Measurements from ENCODE around the gene SUSD5. TPM values are rescaled to one million over a fixed set of nuclear protein-coding genes. Genes with fewer than 3 reads are reported as not detected.
"Not testable (repeated sequence)": the region's sequence is repeated elsewhere in the genome, so short reads cannot be mapped to it uniquely, and the experiment has no call there.

Gene SUSD5
- total RNA-seq, 1 donor from 2014 or later = 0.33 TPM

DNA sequence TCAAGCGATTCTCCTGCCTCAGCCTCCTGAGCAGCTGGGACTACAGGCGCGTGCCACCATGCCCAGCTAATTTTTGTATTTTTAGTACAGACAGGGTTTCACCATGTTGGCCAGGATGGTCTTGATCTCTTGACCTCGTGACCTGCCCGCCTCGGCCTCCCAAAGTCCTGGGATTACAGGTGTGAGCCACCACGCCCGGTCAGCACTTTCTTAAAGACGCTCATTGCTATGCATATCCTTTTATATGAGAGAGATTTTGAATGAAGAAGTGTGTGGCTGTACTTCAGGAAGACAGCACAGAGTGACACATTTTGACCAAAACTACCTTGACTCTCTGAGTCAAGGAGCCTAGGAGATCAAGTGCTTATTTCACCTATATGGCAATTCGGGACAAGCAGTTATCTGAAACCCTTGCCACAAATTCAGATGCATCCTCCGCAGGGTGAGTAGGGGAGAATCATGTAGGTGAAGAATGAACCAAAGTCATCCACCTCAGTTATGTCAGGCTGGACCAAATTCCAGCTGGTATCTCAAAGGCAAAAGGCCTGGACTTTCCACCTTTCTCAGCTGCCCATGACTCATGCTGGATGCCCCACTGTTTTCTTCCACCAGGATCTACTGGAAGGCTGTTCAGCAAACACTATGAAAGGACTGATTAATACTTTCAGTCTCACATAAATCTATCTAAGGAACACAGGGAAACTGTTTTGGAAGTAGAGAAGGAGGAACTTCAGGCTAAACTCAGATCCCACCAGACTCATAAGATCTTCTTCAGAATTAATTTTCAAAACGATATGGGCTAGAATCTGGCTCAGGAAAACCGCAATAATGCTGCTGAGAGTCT lies 31.9 kb downstream of the SUSD5 start:
- DNase-seq = no peak
- Mint-ChIP-seq H3K4me1 (no peaks in the 10 kb centered on the region), H3K27ac (no peak overlapping the region), H3K9me3 (peaks cover 14% of the 10 kb centered on the region), H3K4me3 (no peak overlapping the region), H3K36me3 (ENCODE audit: low read depth) (no peaks in the 10 kb centered on the region), H3K27me3 (peaks cover 12% of the 10 kb centered on the region)
- TF ChIP-seq, protein P1, sequence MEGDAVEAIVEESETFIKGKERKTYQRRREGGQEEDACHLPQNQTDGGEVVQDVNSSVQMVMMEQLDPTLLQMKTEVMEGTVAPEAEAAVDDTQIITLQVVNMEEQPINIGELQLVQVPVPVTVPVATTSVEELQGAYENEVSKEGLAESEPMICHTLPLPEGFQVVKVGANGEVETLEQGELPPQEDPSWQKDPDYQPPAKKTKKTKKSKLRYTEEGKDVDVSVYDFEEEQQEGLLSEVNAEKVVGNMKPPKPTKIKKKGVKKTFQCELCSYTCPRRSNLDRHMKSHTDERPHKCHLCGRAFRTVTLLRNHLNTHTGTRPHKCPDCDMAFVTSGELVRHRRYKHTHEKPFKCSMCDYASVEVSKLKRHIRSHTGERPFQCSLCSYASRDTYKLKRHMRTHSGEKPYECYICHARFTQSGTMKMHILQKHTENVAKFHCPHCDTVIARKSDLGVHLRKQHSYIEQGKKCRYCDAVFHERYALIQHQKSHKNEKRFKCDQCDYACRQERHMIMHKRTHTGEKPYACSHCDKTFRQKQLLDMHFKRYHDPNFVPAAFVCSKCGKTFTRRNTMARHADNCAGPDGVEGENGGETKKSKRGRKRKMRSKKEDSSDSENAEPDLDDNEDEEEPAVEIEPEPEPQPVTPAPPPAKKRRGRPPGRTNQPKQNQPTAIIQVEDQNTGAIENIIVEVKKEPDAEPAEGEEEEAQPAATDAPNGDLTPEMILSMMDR (IDR thresholded peaks at IDR 0.05) = no peak
- POLR2A ChIA-PET = no interaction called here
- CTCF ChIA-PET = no interaction called here
- no peak for ATAC-seq (ENCODE audit: low read depth)
- intact Hi-C loops (cut with micrococcal nuclease) = no loop called here

DNA sequence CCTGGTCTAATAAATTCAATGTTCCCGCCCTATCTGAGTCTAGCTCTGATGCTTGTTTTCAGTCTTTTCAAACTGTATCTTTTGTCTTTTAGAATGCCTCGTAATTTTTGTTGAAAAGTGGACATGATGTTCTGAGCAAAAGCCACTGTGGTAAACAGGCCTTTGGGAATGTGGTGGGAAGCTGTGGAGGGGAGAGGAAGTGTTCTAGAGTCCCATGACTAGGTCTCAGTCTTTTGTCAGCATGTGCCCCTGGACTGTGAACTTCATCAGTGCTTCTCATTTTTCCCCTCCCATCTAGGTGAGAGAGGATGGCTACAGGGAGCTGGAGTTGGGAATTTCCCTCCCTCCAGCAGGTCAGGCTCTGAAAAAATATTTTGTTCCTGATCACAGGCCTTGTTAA lies 33.7 kb downstream of the SUSD5 start:
- H3K36me3 Mint-ChIP-seq (ENCODE audit: low read depth) = no peaks in the 10 kb centered on the region
- CTCF ChIA-PET = no interaction called here
- H3K9me3 Mint-ChIP-seq = peaks cover 14% of the 10 kb centered on the region
- no peak overlapping the region for H3K4me3 Mint-ChIP-seq
- TF ChIP-seq, protein P1 (IDR thresholded peaks at IDR 0.05) = no peak
- ATAC-seq (ENCODE audit: low read depth) (no peak), DNase-seq (no peak)
- no peaks in the 10 kb centered on the region for H3K4me1 Mint-ChIP-seq
- H3K27me3 Mint-ChIP-seq = peaks cover 14% of the 10 kb centered on the region
- POLR2A ChIA-PET = no interaction called here
- no peak overlapping the region for H3K27ac Mint-ChIP-seq
- intact Hi-C loops (cut with micrococcal nuclease) = no loop called here

DNA sequence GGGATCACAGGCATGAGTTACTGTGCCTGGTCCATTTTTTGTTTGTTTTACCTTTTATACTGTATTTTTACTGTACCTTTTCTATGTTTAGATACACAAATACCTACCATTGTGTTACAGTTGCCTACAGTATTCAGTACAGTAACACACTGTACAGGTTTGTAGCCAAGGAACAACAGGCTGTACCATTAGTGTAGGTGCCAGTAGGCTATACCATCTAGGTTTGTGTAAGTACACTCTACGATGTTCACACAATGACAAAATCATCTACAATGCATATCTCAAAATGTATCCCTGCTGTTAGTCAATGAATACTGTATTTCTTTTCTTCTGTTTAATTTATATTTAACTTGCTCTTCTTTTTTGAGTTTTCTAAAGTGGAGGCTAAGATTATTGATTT lies 37.0 kb downstream of the SUSD5 start:
- ATAC-seq (ENCODE audit: low read depth); H3K4me1 Mint-ChIP-seq; CTCF ChIA-PET; intact Hi-C loops (cut with micrococcal nuclease); H3K27ac Mint-ChIP-seq; H3K4me3 Mint-ChIP-seq; DNase-seq; H3K36me3 Mint-ChIP-seq (ENCODE audit: low read depth); POLR2A ChIA-PET: not testable (repeated sequence)
- Mint-ChIP-seq H3K27me3 (peaks cover 13% of the 10 kb centered on the region), H3K9me3 (peaks cover 20% of the 10 kb centered on the region)

DNA sequence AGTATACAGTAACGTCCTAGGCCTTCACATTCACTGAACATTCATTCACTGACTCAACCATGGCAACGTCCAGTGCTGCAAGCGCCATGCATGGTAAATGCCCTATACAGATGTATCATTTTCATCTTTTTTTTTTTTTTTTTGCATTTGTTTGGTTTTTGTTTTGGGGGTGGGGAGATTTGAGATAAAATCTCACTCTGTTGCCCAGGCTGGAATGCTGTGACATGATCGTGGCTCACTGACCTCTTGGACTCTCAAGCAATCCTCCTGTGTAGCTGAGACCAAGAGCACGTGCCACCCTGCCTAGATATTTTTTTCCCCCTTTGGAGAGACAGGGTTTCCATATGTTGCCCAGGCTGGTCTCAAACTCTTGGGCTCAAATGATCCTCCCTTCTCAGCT lies 37.4 kb downstream of the SUSD5 start:
- TF ChIP-seq, protein P1 (IDR thresholded peaks at IDR 0.05) = no peak

GRCh38 chr3:33179132-33179531 lies 39.5 kb downstream of the SUSD5 start:
- H3K4me1 Mint-ChIP-seq = no peaks in the 10 kb centered on the region
- H3K36me3 Mint-ChIP-seq (ENCODE audit: low read depth) = no peaks in the 10 kb centered on the region
- H3K4me3 Mint-ChIP-seq = no peak overlapping the region
- peaks cover 16% of the 10 kb centered on the region for H3K9me3 Mint-ChIP-seq
- CTCF ChIA-PET = no interaction called here
- no peak for DNase-seq
- H3K27me3 Mint-ChIP-seq = peaks cover 5% of the 10 kb centered on the region
- no peak overlapping the region for H3K27ac Mint-ChIP-seq
- TF ChIP-seq, protein P1 (IDR thresholded peaks at IDR 0.05) = no peak
- POLR2A ChIA-PET = no interaction called here
- no peak for ATAC-seq (ENCODE audit: low read depth)
- intact Hi-C loops (cut with micrococcal nuclease) = no loop called here

More for the DNA sequence above, 37.4 kb downstream of the SUSD5 start:
- ATAC-seq (ENCODE audit: low read depth) (no peak), DNase-seq (no peak)
- Mint-ChIP-seq H3K27ac (no peak overlapping the region), H3K4me1 (no peaks in the 10 kb centered on the region), H3K27me3 (peaks cover 10% of the 10 kb centered on the region), H3K4me3 (no peak overlapping the region), H3K9me3 (peaks cover 20% of the 10 kb centered on the region), H3K36me3 (ENCODE audit: low read depth) (no peaks in the 10 kb centered on the region)
- ChIA-PET CTCF (no interaction called here), POLR2A (no interaction called here)
- intact Hi-C loops (cut with micrococcal nuclease) = no loop called here
